GM19372 (cell line): ENCODE measurements around the gene PLA2G4B.

Experiments used
- ATAC-seq: cut with Tn5 transposase; IDR thresholded peaks from one replicate; pipeline ENCODE4 v1.9.1; 2021; ENCODE audit warnings: mild to moderate bottlenecking, low read depth, moderate library complexity; ENCODE audit not compliant: unreplicated experiment

The PLA2G4B gene

GRCh38 chr15:41866872-41867579 is 28.4 kb downstream of the PLA2G4B start:
- ATAC-seq: no peak

GRCh38 chr15:41868321-41868720 is 29.7 kb downstream of the PLA2G4B start:
- no peak for ATAC-seq

GRCh38 chr15:41869770-41870688 is 31.4 kb downstream of the PLA2G4B start:
- no peak for ATAC-seq

GRCh38 chr15:41870689-41871081 is 32.0 kb downstream of the PLA2G4B start:
- ATAC-seq: no peak

- ATAC-seq: no peak
These were observed 32.7 kb downstream of the PLA2G4B start for GRCh38 chr15:41871175-41871905.

- ATAC-seq: no peak
These were observed 33.6 kb downstream of the PLA2G4B start for GRCh38 chr15:41872166-41872747.

- ATAC-seq: no peak
These were observed 35.1 kb downstream of the PLA2G4B start for GRCh38 chr15:41873711-41874110.

GRCh38 chr15:41874736-41875135 is 36.1 kb downstream of the PLA2G4B start:
- no peak for ATAC-seq

- ATAC-seq: no peak
These were observed 37.4 kb downstream of the PLA2G4B start for GRCh38 chr15:41876007-41876406.

GRCh38 chr15:41876689-41877088 is 38.0 kb downstream of the PLA2G4B start:
- no peak for ATAC-seq

GRCh38 chr15:41877631-41878354 is 39.1 kb downstream of the PLA2G4B start:
- no peak for ATAC-seq

- ATAC-seq: no peak
These were observed 39.7 kb downstream of the PLA2G4B start for GRCh38 chr15:41878355-41878699.

GRCh38 chr15:41879321-41879845 is 40.7 kb downstream of the PLA2G4B start:
- ATAC-seq: no peak

- no peak for ATAC-seq
These were observed 41.7 kb downstream of the PLA2G4B start for GRCh38 chr15:41880156-41880877.

- ATAC-seq: no peak
These were observed 42.4 kb downstream of the PLA2G4B start for GRCh38 chr15:41881086-41881485.

- no peak for ATAC-seq
These were observed 42.9 kb downstream of the PLA2G4B start for GRCh38 chr15:41881550-41881919.

GRCh38 chr15:41881920-41882688 is 43.5 kb downstream of the PLA2G4B start:
- ATAC-seq: no peak

- ATAC-seq: no peak
These were observed 44.2 kb downstream of the PLA2G4B start for GRCh38 chr15:41882689-41883483.
